Measurements from ENCODE around the gene EPS15. TPM values are rescaled to one million over a fixed set of nuclear protein-coding genes. Genes with fewer than 3 reads are reported as not detected.
"Not testable (repeated sequence)": the region's sequence is repeated elsewhere in the genome, so short reads cannot be mapped to it uniquely, and the experiment has no call there.

The EPS15 gene
- total RNA-seq, 3 donors from 2014 or later = 50.0 to 85.5 (median 54.0) TPM

DNA sequence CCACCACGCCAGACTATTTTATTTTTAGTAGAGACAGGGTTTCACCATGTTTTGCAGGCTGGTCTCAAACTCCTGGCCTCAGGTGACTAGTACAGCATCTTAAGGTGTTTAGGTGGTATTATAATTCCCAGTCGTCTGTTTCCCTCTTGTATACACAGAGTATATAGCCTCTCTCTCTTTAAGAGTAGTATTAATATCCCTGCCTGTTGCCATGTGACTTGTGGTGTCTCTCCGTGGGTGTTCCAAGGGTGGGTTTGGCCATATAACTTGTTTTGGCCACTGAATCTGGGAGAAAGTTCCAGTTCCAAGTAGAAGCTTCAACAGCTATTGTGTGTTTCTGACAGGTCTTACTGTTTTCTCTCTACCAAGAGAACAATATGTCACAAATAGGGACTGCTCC is 29.6 kb downstream of the EPS15 start:
- intact Hi-C loops (cut with DNase I, micrococcal nuclease) = no loop called here
- no peak for TF ChIP-seq CTCF (IDR thresholded peaks at IDR 0.05)
- DNase-seq = no peak
- Histone ChIP-seq H3K36me3 (ENCODE audit: low read depth) (no peaks in the 10 kb centered on the region), H3K4me3 (no peak overlapping the region), H3K9me3 (no peaks in the 10 kb centered on the region), H3K4me1 (ENCODE audit: low read depth) (peaks cover 34% of the 10 kb centered on the region)
- ATAC-seq = no peak

DNA sequence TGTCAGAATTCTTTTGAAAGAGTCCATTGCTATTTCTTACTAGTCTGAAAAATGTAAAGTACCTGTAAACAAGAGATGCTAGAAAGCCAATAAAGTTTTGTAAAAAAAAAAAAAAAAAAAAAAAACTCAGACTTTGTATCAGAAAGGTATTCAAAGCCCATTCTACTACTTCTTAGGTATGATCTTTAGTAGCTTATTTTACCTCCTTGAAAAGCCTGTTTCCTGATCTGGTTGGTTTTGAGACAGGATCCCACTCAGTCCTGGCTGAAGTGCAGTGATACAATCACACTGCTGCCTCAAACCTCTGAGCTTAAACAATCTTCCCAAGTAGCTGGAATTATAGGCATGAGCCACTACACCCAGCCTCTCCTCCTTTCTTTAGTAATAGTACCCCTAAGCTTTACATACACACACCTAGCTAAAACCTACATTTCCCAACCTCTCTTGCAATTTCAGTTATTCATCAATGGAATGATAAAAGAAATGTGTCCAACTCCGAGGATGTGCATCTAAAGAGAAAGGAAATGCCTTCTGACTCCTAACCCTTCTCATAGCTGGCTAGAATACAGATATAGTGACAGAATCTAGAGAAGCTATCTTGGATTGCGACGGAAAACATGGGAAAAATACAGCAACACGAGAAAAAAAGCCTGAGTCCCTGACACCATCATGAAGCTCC is 30.6 kb downstream of the EPS15 start:
- no peak for ATAC-seq
- no peak overlapping the region for H3K4me3 ChIP-seq
- no peak for DNase-seq
- intact Hi-C loops (cut with DNase I, micrococcal nuclease) = no loop called here
- peaks cover 26% of the 10 kb centered on the region for H3K4me1 ChIP-seq (ENCODE audit: low read depth)
- H3K9me3 ChIP-seq = no peaks in the 10 kb centered on the region
- no peaks in the 10 kb centered on the region for H3K36me3 ChIP-seq (ENCODE audit: low read depth)
- no peak for TF ChIP-seq CTCF (IDR thresholded peaks at IDR 0.05)

DNA sequence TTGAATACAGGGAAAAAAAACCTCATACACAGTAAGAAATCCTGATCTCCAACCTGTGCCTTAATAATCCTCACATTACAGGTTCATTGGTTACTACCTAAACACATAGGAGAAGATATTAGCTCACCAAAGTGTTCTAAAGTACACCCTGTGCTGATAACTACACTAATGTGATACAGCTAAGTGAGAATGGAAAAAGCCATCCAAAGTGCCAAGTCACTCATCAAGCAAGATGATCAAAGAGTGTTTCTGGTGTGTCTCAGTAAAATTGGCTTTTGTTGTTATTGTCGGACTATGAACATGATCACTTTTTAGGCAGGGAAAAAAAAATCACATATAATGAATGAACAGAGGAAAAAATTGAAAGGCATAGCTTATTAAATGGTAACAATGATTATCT is 31.4 kb downstream of the EPS15 start:
- TF ChIP-seq CTCF (IDR thresholded peaks at IDR 0.05) = no peak
- intact Hi-C loops (cut with DNase I, micrococcal nuclease) = no loop called here
- Histone ChIP-seq H3K4me3 (no peak overlapping the region), H3K9me3 (no peaks in the 10 kb centered on the region), H3K4me1 (ENCODE audit: low read depth) (peaks cover 23% of the 10 kb centered on the region), H3K36me3 (ENCODE audit: low read depth) (no peaks in the 10 kb centered on the region)
- ATAC-seq = no peak
- DNase-seq = no peak

DNA sequence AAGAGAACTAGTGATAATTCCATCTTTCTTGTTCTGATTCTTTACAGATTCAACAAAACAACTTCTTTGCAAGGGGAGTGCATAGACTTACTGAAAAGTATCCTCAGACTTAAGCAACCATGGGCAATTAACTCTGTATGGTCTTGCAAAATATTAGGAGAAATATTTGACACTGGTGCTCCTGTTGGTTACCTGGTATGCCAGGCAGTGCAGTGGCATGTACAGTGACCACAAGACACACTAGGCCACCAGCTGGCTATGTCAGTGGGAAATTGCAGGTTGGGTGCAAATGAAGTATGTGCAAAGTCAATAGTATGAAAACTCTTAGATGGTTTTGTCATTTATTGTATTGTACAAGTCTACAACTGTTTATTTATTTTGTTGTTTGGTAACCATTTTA is 34.5 kb downstream of the EPS15 start:
- ATAC-seq (no peak), DNase-seq (no peak)
- Histone ChIP-seq H3K36me3 (ENCODE audit: low read depth) (no peaks in the 10 kb centered on the region), H3K9me3 (no peaks in the 10 kb centered on the region), H3K4me3 (no peak overlapping the region), H3K4me1 (ENCODE audit: low read depth) (no peaks in the 10 kb centered on the region)
- TF ChIP-seq CTCF (IDR thresholded peaks at IDR 0.05) = no peak
- intact Hi-C loops (cut with DNase I, micrococcal nuclease) = no loop called here

DNA sequence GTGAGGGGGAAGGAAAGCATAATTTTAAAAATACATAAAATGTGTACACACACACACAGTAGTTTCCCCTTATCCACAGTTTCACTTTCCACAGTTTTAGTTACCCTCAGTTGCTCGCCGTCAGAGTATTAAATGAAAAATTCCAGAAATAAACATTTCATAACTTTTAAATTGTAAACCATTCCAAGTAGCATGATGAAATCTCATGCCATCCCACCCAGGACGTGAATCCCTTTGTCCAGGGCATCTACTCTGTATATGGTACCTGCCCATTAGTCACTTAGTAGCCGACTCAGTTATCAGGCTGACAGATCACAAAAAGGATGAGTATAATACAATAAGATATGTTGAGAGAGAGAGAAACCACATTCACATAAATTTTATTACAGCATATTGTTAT is 36.2 kb downstream of the EPS15 start:
- Histone ChIP-seq H3K9me3 (no peaks in the 10 kb centered on the region), H3K36me3 (ENCODE audit: low read depth) (no peaks in the 10 kb centered on the region), H3K4me1 (ENCODE audit: low read depth) (no peaks in the 10 kb centered on the region), H3K4me3 (no peak overlapping the region)
- DNase-seq = no peak
- intact Hi-C loops (cut with DNase I, micrococcal nuclease) = no loop called here
- TF ChIP-seq CTCF (IDR thresholded peaks at IDR 0.05) = no peak
- no peak for ATAC-seq

DNA sequence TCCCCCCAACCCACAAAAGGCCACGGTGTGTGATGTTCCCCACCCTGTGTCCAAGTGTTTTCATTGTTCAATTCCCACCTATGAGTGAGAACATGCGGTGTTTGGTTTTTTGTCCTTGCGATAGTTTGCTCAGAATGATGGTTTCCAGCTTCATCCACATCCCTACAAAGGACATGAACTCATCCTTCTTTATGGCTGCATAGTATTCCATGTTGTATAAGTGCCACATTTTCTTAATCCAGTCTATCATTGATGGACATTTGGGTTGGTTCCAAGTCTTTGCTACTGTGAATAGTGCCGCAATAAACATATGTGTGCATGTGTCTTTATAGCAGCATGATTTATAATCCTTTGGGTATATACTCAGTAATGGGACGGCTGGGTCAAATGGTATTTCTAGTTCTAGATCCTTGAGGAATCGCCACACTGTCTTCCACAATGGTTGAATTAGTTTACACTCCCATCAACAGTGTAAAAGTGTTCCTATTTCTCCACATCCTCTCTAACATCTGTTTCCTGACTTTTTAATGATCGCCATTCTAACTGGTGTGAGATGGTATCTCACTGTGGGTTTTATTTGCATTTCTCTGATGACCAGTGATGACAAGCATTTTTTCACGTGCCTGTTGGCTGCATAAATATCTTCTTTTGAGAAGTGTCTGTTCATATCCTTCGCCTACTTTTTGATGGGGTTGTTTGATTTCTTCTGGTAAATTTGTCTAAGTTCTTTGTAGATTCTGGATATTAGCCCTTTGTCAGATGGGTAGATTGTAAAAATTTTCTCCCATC is 44.0 kb downstream of the EPS15 start:
- DNase-seq; H3K9me3 ChIP-seq; H3K4me3 ChIP-seq; intact Hi-C loops (cut with DNase I, micrococcal nuclease); H3K36me3 ChIP-seq (ENCODE audit: low read depth); ATAC-seq; H3K4me1 ChIP-seq (ENCODE audit: low read depth): not testable (repeated sequence)

All from mucosa of descending colon (tissue), 3 donors.